K562 (cell line): ENCODE measurements around the gene ERBB4. TPM values are rescaled to one million over a fixed set of nuclear protein-coding genes. Genes with fewer than 3 reads are reported as not detected.

Experiments
- EP400 ChIP-seq: fragments of 450-650 bp; IDR thresholded peaks from 2 replicates; pipeline ENCODE4 v1.6.1; 2017; ENCODE audit warnings: antibody characterized with exemption, mild to moderate bottlenecking, moderate library complexity
- GATAD2B ChIP-seq: fragments of 450-650 bp; IDR thresholded peaks from 2 replicates; pipeline ENCODE4 v1.6.1; 2017; ENCODE audit warnings: mild to moderate bottlenecking, borderline replicate concordance
- MGA ChIP-seq: fragments of 450-650 bp; IDR thresholded peaks from 2 replicates; pipeline ENCODE4 v1.6.1; 2016; ENCODE audit warnings: mild to moderate bottlenecking, moderate library complexity
- PTTG1 ChIP-seq: fragments of 450-650 bp; IDR thresholded peaks from 2 replicates; pipeline ENCODE4 v1.6.1; 2016; ENCODE audit warnings: low read depth, mild to moderate bottlenecking, missing genetic modification characterization, missing compliant biosample characterization
- STAG1 ChIP-seq: sonication (generic); formaldehyde crosslinking; IDR thresholded peaks from 2 replicates; pipeline ENCODE4 v1.5.0; 2020; ENCODE audit warnings: missing genetic modification reagents, borderline replicate concordance
- ZNF184 ChIP-seq: sonication (generic); formaldehyde crosslinking; IDR thresholded peaks from 2 replicates; pipeline ENCODE4 v1.5.0; 2020; ENCODE audit warnings: missing genetic modification reagents
- ZNF212 ChIP-seq: fragments of 450-650 bp; formaldehyde crosslinking; IDR thresholded peaks from 2 replicates; pipeline ENCODE4 v1.4.0; 2020; ENCODE audit warnings: mild to moderate bottlenecking
- ZNF318 ChIP-seq, 2 experiments: fragments of 450-650 bp; IDR thresholded peaks; 2 replicates each; pipeline ENCODE4 v1.6.1; 2016; ENCODE audit warnings: mild to moderate bottlenecking in 2 of 2, borderline replicate concordance in 1 of 2, low read depth in 1 of 2, moderate library complexity in 1 of 2
- polyA plus RNA-seq, 8 experiments: library from polyadenylated mRNA; depleted of rRNA in 4 of 8; stranded (reverse) in 5 of 8; unstranded in 3 of 8; fragments of >200 nt; fragmentation: Nextera tagmentation in 2 of 8; fragmentation: Illumina TruSeq in 1 of 8; extraction: Ambion mirVana in 2 of 8; extraction: Trizol in 1 of 8; gene quantifications; 2 replicates each; pipeline versions ENCODE4 v1.2.1 to v1.2.3, GENCODE V29; 2011 to 2014; ENCODE audit warnings: inconsistent platforms in 1 of 8, missing spikeins in 1 of 8
- total RNA-seq, 7 experiments: library from RNA; depleted of rRNA in 6 of 7; stranded (reverse); fragments of >200 nt in 6 of 7; fragmentation: Illumina TruSeq in 2 of 7; extraction: Trizol in 2 of 7; gene quantifications; 2 replicates each; pipeline versions ENCODE4 v1.2.1 to v1.2.3, GENCODE V29; 2011 to 2021; ENCODE audit warnings: low replicate concordance in 1 of 7

ERBB4 gene
- total and polyA plus RNA-seq, 9 of the 15 experiments (the other 6 are each of a cell fraction or from before 2014, with no cell fraction given): not detected

GRCh38 chr2:211371465-211371864 is 1167.1 kb downstream of the ERBB4 start (continued):
- TF ChIP-seq ZNF318 (IDR thresholded peaks at IDR 0.05; ENCODE audit: borderline replicate concordance in 1 of 2, low read depth in 1 of 2): no peak
- TF ChIP-seq MGA: no peak
- TF ChIP-seq ZNF212 (CRISPR knock-in tag): no peak
- TF ChIP-seq ZNF184 (CRISPR knock-in tag): no peak
- no peak for TF ChIP-seq GATAD2B
- no peak for TF ChIP-seq PTTG1 (tag)
- TF ChIP-seq STAG1 (CRISPR knock-in tag): no peak
- TF ChIP-seq EP400: no peak
